Activated T-helper 9 cell treated with anti-CD3 and anti-CD28 coated beads, Interleukin-2, amount 50 U/mL, for 16 hours (primary cell): Measurements from ENCODE around the gene ACE2.
"Not testable (repeated sequence)": the region's sequence is repeated elsewhere in the genome, so short reads cannot be mapped to it uniquely, and the experiment has no call there.

ENCODE experiments used
- DNase-seq: peaks from one replicate; pipeline ENCODE4 v3.0.0-alpha.2; 2020; ENCODE audit warnings: low read depth

ACE2 gene

GRCh38 chrX:15600745-15601144 is at the start of gene ACE2:
TSS of gene ACE2 (minus strand) at chrX:15600960. CDS start at chrX:15600911, 49 bp downstream.
- no peak for DNase-seq

GRCh38 chrX:15647510-15647909 is 46.8 kb upstream of the ACE2 start:
- DNase-seq, result not testable (repeated sequence)

- no peak for DNase-seq
Observed at GRCh38 chrX:15646543-15646942, 45.8 kb upstream of the ACE2 start.

GRCh38 chrX:15646031-15646430 is 45.3 kb upstream of the ACE2 start:
- no peak for DNase-seq

- DNase-seq, result no peak
Observed at GRCh38 chrX:15645266-15645665, 44.5 kb upstream of the ACE2 start.

GRCh38 chrX:15644560-15644872 is 43.8 kb upstream of the ACE2 start:
- DNase-seq, result no peak

- no peak for DNase-seq
Observed at GRCh38 chrX:15643786-15644559, 43.2 kb upstream of the ACE2 start.

GRCh38 chrX:15631637-15632036 is 30.9 kb upstream of the ACE2 start:
- no peak for DNase-seq

GRCh38 chrX:15623054-15623453 is 22.3 kb upstream of the ACE2 start:
- DNase-seq, result no peak

- DNase-seq, result no peak
Observed at GRCh38 chrX:15619053-15619755, 18.4 kb upstream of the ACE2 start.

- no peak for DNase-seq
Observed at GRCh38 chrX:15617111-15617510, 16.4 kb upstream of the ACE2 start.

- no peak for DNase-seq
Observed at GRCh38 chrX:15616531-15616930, 15.8 kb upstream of the ACE2 start.

GRCh38 chrX:15607067-15607466 is 6.3 kb upstream of the ACE2 start:
- no peak for DNase-seq

GRCh38 chrX:15606136-15606535 is 5.4 kb upstream of the ACE2 start:
- no peak for DNase-seq

GRCh38 chrX:15605226-15605625 is 4.5 kb upstream of the ACE2 start:
- no peak for DNase-seq

- DNase-seq, result no peak
Observed at GRCh38 chrX:15602761-15603160, 2.0 kb upstream of the ACE2 start.

GRCh38 chrX:15601932-15602331 is 1.2 kb upstream of the ACE2 start:
- DNase-seq, result no peak

GRCh38 chrX:15600049-15600448 is 711 bp downstream of the ACE2 start:
- DNase-seq, result no peak

- no peak for DNase-seq
Observed at GRCh38 chrX:15599461-15599860, 1.3 kb downstream of the ACE2 start.

- no peak for DNase-seq
Observed at GRCh38 chrX:15598026-15598425, 2.7 kb downstream of the ACE2 start.

- no peak for DNase-seq
Observed at GRCh38 chrX:15594371-15594770, 6.4 kb downstream of the ACE2 start.

- DNase-seq, result no peak
Observed at GRCh38 chrX:15579778-15580747, 20.7 kb downstream of the ACE2 start.

GRCh38 chrX:15576019-15576418 is 24.7 kb downstream of the ACE2 start:
- no peak for DNase-seq
